ENCODE measurements around the gene CELF3. TPM values are rescaled to one million over a fixed set of nuclear protein-coding genes. Genes with fewer than 3 reads are reported as not detected.
"Not testable (repeated sequence)": the region's sequence is repeated elsewhere in the genome, so short reads cannot be mapped to it uniquely, and the experiment has no call there.

Gene CELF3
- total RNA-seq, 2 experiments from 2014 or later, result not detected

DNA sequence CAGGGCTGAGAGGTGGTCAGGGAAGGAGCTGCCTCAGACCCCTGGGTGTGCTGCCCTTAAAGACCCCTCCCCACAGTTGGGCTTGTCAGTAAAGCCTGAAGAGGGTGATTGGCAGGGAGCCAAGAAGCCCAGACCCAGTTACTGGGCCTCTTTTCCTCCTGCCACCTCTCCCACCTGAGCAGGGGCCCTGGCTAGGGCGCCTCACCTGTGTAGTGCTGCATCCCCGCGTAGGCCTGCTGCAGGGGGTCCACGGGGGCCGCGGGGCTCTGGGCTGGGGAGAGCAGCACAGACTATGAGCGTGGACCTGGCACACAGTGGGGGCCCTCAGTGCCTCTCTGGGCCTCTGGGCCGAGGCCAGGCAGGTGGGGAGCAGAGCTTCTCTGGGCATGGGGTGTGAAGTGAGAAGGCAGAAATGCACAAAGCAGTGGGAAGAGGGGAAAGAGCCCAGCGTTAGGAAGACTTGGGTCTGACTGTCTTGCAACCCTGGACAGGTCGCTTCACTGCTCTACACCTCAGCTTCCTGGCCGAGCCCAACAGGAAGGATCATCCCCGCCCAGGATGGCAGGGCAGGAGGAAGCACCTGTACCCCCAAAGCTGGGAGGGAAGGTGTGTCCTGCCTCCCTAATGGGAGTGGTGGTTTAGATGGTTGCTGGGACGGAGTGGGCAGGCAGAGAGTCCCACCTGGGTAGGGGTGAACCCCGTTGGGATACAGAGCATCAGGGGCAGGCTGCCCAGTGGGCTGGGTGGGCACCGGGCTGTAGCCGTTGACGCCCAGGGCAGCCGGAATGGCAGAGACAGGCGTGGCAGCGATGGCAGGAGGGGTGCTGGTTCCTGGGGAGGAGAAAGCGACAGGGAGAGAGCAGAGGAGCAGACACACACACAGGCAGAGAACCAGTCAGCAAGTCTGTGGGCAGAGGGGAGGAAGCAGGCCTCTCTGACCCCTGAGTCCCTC, 9.9 kb downstream of the CELF3 start:
- CTCF ChIA-PET, result interaction anchor here (1.1 kb wide), 1 partner anchor 130 kb away, joined by 3 read pairs; no protein-coding TSS in a partner anchor
- POLR2A ChIA-PET, result no interaction called here

DNA sequence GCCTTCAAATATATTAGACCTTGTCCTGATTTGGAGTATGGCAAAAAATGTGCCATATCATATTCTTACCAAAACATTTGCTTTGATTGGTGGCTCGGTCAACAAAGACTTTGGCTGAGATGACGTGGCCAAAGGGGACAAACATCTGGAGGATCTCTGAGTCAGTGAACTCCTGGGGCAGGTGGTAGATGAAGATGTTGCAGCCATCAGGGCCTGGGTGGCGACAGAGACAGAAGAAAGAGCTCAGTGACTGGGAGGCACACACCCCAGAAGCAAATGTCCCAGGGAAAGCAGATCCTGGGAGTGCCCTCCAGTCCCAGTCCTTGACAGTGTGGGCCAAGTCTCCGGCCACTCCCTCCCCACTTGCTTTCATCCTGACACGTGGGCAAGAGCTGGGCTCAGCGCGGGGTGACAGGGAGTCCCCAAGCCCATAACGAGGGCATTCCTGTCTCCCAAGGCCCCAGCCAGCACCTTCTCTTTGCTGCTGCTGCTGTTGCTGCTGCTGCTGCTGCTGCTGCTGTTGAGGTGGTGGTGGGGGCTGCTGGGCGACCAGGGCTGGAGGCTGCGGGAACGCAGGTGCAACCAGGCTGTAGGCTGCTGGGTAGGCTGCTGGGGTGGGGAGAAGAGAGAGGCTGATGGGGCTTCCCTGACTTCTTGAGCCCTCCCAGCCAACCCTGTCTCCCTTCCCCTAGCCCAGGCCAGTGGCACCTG, 10.7 kb downstream of the CELF3 start:
- ChIA-PET POLR2A (no interaction called here), CTCF (interaction anchor here (1.1 kb wide), 1 partner anchor 130 kb away, joined by 3 read pairs; no protein-coding TSS in a partner anchor)

DNA sequence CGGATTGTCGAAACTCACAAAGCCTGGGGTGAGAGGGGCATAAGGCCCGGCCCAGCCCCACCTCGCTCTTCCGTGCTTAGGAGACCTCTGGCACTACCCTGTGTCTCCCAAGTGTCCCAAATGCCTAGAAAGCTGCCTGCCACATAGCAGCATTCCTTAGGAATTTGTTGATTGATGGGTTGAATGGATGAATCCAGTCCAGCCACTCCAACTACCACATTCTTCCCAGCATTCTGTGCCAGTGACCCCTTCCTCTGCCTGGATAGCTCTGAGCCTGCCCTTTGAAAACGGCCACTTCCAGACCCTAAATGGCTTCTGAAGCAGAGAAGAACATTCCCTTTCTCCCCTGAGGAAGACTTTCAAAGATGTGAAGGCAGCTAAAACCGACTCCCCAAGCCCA, 11.5 kb downstream of the CELF3 start:
- POLR2A ChIA-PET, result no interaction called here
- CTCF ChIA-PET, result no interaction called here

DNA sequence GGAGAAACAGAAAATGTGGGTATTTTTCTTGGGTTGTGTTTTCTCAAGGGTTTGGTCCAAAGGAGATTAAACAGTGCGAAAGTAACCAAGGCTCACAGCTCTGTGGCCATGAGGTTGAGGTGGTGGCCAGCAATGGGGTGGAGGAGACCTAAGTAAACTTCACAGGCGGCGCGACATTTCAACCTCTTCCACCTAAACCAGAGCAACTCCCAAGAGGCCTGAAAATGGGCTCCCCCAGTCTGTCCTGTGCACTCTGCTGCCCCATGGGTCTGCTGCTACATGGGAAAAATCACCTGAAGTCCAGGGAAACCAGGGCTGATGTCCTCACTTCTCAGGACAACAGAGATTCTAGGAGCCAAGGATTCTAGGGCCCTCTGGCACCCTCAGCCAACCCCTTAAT, 12.4 kb downstream of the CELF3 start:
- ChIA-PET POLR2A (no interaction called here), CTCF (no interaction called here)

DNA sequence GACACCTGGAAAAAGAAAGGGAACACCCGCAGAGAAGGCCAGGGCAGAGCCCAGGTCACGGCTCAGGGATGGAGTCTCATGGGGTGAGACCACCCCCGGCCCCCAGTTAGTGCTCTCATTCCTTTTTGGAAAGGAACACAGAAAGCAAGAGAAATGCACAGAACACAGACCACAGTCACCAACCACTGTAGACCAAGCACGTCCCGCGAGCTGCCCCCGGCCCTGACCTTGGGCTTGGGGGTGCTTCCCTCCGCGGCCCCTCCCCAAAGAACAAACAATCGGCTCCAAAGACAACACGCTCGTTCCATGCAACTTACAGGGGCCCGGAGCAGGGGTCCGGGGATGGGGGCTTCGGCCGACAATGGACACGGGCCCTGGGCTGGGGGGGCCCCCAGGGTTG, 12.8 kb downstream of the CELF3 start:
- ChIA-PET CTCF (no interaction called here), POLR2A (no interaction called here)

DNA sequence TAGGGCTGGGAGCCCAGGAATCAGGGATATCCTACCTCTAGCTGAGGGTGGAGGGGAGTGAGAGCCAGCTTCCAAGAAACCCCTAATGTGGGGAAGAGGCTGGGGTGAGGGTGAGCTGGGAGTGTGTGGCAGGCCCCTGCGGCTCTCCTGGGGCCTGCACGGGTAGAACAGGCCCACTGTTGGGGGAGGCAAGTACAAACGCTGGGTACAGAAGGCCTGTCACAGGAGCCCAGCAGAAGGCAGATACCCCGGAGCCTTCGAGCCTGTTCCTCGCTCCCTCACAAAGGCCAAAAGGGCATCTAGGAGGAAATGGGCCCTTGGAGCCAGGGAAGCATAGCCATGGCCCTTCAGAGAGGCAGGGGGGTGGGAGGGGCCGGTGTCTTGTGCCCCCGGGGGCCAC, 13.7 kb downstream of the CELF3 start:
- POLR2A ChIA-PET, result no interaction called here
- CTCF ChIA-PET, result no interaction called here

DNA sequence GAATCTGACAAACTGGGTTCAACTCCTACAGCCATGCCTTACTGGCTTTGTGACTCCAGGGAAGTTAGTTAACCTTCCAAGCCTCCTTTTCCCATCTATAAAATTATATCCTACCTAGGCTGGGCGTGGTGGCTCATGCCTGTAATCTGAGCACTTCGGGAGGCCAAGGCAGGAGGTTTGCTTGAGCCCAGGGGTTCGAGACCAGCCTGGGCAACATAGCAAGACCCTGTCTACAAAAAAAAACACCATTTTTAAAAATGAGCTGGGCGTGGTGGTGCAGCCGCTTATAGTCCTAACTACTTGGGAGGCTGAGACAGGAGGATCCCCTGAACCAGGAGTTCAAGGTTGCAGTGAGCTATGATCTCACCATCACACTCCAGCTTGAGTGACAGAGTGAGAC, 15.1 kb downstream of the CELF3 start:
- CTCF ChIA-PET, result interaction anchor here (0.9 kb wide), 1 partner anchor 489 kb away, joined by 5 read pairs; no protein-coding TSS in a partner anchor
- POLR2A ChIA-PET, result no interaction called here

GRCh38 chr1:151693057-151693651, 23.4 kb downstream of the CELF3 start:
- ChIA-PET CTCF (interaction anchor here (0.7 kb wide), 1 partner anchor 143 kb away, joined by 4 read pairs; no protein-coding TSS in a partner anchor), POLR2A (no interaction called here)

DNA sequence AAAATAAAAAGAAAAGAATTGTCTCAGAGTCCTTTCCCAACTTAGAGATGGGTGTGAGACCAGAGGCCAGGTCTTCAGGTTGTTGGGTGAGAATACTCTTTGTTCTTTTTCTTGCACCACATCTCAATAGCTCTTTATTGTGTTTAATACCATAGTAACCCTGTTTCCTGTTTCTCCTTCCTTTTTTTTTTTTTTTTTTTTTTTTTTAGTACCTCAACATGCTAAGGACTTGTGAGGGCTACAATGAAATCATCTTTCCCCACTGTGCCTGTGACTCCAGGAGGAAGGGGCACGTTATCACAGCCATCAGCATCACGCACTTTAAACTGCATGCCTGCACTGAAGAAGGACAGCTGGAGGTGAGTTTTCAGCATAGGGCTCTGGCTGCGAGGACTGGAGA, 24.4 kb downstream of the CELF3 start:
- ChIA-PET POLR2A (interaction anchor here (0.7 kb wide), 1 partner anchor 323 kb away, joined by 5 read pairs; no protein-coding TSS in a partner anchor), CTCF (interaction anchor here (1.0 kb wide), 1 partner anchor 46 kb away, joined by 3 read pairs; no protein-coding TSS in a partner anchor)

DNA sequence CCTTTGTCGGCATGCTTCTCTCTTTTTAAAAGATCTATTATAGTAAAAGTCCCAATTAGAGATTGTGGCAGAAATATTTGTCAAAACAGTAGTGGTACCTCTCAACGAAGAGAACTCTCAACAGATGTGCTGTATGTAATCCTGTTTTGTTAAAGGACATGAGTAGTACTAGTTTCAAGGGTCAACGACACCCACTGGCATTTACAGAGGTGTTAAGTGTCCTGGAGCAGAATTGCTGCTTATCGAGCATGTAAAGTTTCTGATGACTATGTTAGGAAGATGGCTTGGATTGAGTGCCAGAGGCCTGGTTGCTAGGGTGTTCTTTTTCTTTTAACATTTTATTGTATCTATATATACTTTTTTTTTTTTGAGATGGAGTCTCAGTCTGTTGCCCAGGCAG, 27.1 kb downstream of the CELF3 start:
- ChIA-PET POLR2A (no interaction called here), CTCF (no interaction called here)

DNA sequence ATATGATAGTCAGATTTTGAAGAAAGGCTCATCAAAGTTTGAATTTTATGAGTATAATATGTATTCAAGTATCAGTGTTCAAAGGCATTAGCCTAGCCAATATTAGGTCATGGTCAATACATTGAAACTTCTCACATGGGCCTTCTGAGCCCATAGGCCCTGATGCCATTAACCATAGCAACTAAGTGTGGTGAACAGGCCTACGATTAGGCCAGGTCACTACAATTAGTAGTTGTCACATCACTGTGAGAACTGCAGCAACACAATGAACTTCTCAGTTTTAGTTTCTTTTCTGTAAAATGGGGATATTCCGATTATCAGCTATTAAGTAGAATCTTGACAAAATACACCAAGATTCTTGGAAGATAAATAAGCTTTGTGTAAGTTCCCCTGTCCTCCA, 30.0 kb downstream of the CELF3 start:
- ChIA-PET POLR2A (no interaction called here), CTCF (no interaction called here)

DNA sequence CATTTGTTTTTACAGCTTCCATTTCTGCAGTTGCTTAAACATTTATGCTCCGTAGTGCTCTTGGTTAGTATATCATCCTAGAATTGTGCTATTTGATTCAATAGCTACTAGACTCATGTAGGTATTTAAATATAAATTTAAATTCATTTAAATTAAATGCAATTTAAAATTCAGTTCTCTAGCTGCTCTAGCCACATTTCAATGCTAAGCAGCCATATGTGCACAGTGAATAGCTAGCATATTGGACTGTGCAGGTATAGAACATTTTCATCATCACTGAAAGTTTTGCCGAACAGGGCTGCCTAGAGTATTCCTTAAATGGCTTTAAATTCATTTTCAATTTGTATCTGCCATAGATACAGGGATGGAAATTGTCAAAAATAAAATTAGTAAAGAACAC, 32.5 kb downstream of the CELF3 start:
- CTCF ChIA-PET, result no interaction called here

GRCh38 chr1:151682901-151683300, 33.7 kb downstream of the CELF3 start:
- POLR2A ChIA-PET, CTCF ChIA-PET: not testable (repeated sequence)

More for the DNA sequence above, 32.5 kb downstream of the CELF3 start:
- POLR2A ChIA-PET, result no interaction called here

- CTCF ChIA-PET, result no interaction called here
- POLR2A ChIA-PET, result no interaction called here
Observed at GRCh38 chr1:151681923-151682322, 34.7 kb downstream of the CELF3 start.

- ChIA-PET POLR2A (no interaction called here), CTCF (interaction anchor here (1.1 kb wide), 1 partner anchor 136 kb away, joined by 3 read pairs; no protein-coding TSS in a partner anchor)
Observed at GRCh38 chr1:151680826-151681225, 35.8 kb downstream of the CELF3 start.

- ChIA-PET POLR2A (no interaction called here), CTCF (interaction anchor here (1.1 kb wide), 1 partner anchor 136 kb away, joined by 3 read pairs; no protein-coding TSS in a partner anchor)
Observed at GRCh38 chr1:151680391-151680790, 36.2 kb downstream of the CELF3 start.

- ChIA-PET POLR2A (no interaction called here), CTCF (no interaction called here)
Observed at GRCh38 chr1:151673407-151673806, 43.2 kb downstream of the CELF3 start.

- CTCF ChIA-PET, POLR2A ChIA-PET: not testable (repeated sequence)
Observed at GRCh38 chr1:151670036-151670675, 46.4 kb downstream of the CELF3 start.

DNA sequence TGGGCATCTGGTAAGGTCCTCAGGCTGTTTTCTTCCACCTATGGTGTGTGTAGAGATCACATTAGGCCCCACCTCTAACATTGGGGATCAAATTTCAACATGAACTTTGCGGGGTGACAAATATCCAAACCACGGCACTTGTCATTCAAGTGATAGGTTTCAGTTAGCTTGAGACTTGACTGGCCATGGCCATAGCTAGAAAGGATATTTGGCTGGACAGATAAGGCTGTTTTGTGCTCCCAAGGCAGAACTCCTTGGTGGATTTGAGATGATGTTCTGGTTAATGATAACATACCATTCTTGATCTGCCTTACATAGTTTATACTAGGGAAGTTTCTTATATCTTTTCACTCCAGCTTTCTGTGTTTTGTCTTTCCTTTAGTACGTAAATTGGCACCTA, 48.5 kb downstream of the CELF3 start:
- CTCF ChIA-PET, result interaction anchor here (0.9 kb wide), 1 partner anchor 10 kb away, joined by 3 read pairs; no protein-coding TSS in a partner anchor
- POLR2A ChIA-PET, result no interaction called here

- POLR2A ChIA-PET, result no interaction called here
- CTCF ChIA-PET, result no interaction called here
Observed at GRCh38 chr1:151661751-151662150, 54.9 kb downstream of the CELF3 start.

Data from activated CD8-positive, alpha-beta memory T cell treated with anti-CD3 and anti-CD28 coated beads for 36 hours (primary cell).